Keratinocyte (primary cell): ENCODE measurements around the gene MEG3. TPM values are rescaled to one million over a fixed set of nuclear protein-coding genes. Genes with fewer than 3 reads are reported as not detected.

ENCODE experiments used
- DNase-seq: peaks from one replicate; pipeline ENCODE4 v3.0.0-alpha.2; 2011; ENCODE audit warnings: low read depth, missing footprints, low spot score
- FAIRE-seq: peaks from 2 replicates; lab custom pipeline; 2011; peaks lifted over from hg19 to GRCh38; lab: Jason Lieb, UNC
- H2AFZ ChIP-seq: 2 replicates; pipeline ENCODE4 v1.6.0; 2012; ENCODE audit warnings: low read length, control low read depth, inconsistent platforms; ENCODE audit not compliant: control insufficient read depth
- H3K27ac ChIP-seq: 2 replicates; pipeline ENCODE4 v1.5.1; 2011; ENCODE audit warnings: low read length; ENCODE audit not compliant: control insufficient read depth, insufficient read depth
- H3K27me3 ChIP-seq: 3 replicates; pipeline ENCODE4 v1.6.0; 2011; ENCODE audit warnings: low read length; ENCODE audit not compliant: control insufficient read depth, insufficient read depth; ENCODE audit errors: extremely low read depth
- H3K36me3 ChIP-seq, 2 experiments: 2 replicates in 1 of 2; 3 replicates in 1 of 2; pipeline ENCODE4 v1.5.1; 2011; ENCODE audit warnings: low read length in 2 of 2, mild to moderate bottlenecking in 1 of 2; ENCODE audit not compliant: control insufficient read depth in 2 of 2, insufficient read depth in 2 of 2; ENCODE audit errors: extremely low read depth in 1 of 2
- H3K4me1 ChIP-seq: 3 replicates; pipeline ENCODE4 v1.5.1; 2011; ENCODE audit warnings: low read length; ENCODE audit not compliant: control insufficient read depth, insufficient read depth; ENCODE audit errors: extremely low read depth
- H3K4me2 ChIP-seq: 3 replicates; pipeline ENCODE4 v1.6.0; 2011; ENCODE audit warnings: low read depth, low read length; ENCODE audit not compliant: control insufficient read depth, insufficient read depth; ENCODE audit errors: extremely low read depth
- H3K4me3 ChIP-seq, 3 experiments: fragments of 200-600 bp in 1 of 3; sonication (generic) in 1 of 3; 2 replicates in 2 of 3; 3 replicates in 1 of 3; pipeline ENCODE4 v1.5.1; 2011 to 2016; ENCODE audit warnings: low read length in 3 of 3, mild to moderate bottlenecking in 3 of 3, control low read depth in 2 of 3, inconsistent platforms in 1 of 3, low read depth in 1 of 3, mixed read lengths in 1 of 3, mixed run types in 1 of 3, moderate library complexity in 1 of 3; ENCODE audit not compliant: control insufficient read depth in 2 of 3, insufficient read depth in 2 of 3; ENCODE audit errors: extremely low read depth in 1 of 3
- H3K79me2 ChIP-seq: 2 replicates; pipeline ENCODE4 v1.6.0; 2012; ENCODE audit warnings: low read length; ENCODE audit not compliant: control insufficient read depth, insufficient read depth
- H3K9ac ChIP-seq: 3 replicates; pipeline ENCODE4 v1.6.0; 2011; ENCODE audit warnings: low read length; ENCODE audit not compliant: control insufficient read depth, insufficient read depth; ENCODE audit errors: extremely low read depth
- H3K9me1 ChIP-seq: 3 replicates; pipeline ENCODE4 v1.6.0; 2011; ENCODE audit warnings: low read length; ENCODE audit not compliant: control insufficient read depth, insufficient read depth; ENCODE audit errors: extremely low read depth
- H3K9me3 ChIP-seq: 2 replicates; pipeline ENCODE4 v1.5.1; 2012; ENCODE audit warnings: low read depth, low read length; ENCODE audit not compliant: control insufficient read depth
- H4K20me1 ChIP-seq: 3 replicates; pipeline ENCODE4 v1.6.0; 2011; ENCODE audit warnings: low read length; ENCODE audit not compliant: control insufficient read depth, insufficient read depth; ENCODE audit errors: extremely low read depth
- EZH2 ChIP-seq: IDR thresholded peaks from one replicate; pipeline ENCODE4 v1.6.1; 2012; ENCODE audit warnings: inconsistent platforms, mild to moderate bottlenecking, low read length, moderate library complexity
- dilution Hi-C: fragments of 300-500 bp; cut with MboI; formaldehyde crosslinking; loops from one replicate; pipeline ENCODE4 v1.7.0; 2020; ENCODE audit warnings: low sequenced_read_pairs; ENCODE audit not compliant: extremely low pct_ligation_motif_present
- polyA plus RNA-seq, 5 experiments: library from polyadenylated mRNA; depleted of rRNA in 3 of 5; stranded (reverse) in 3 of 5; stranded (forward) in 1 of 5; unstranded in 1 of 5; fragments of >200 nt; gene quantifications; 1 replicate in 1 of 5; 2 replicates in 3 of 5; 3 replicates in 1 of 5; pipeline versions ENCODE4 v1.2.1 to v1.2.3, GENCODE V29; 2011 to 2012; ENCODE audit warnings: missing spikeins in 2 of 5, low read depth in 1 of 5, low replicate concordance in 1 of 5
- TF ChIP-seq, protein P1 (sequence below), 3 experiments: IDR thresholded peaks in 1 of 3; conservative IDR thresholded peaks in 1 of 3; optimal IDR thresholded peaks in 1 of 3; 2 replicates in 2 of 3; 3 replicates in 1 of 3; pipeline versions ENCODE3 to v1.5.1; 2011; ENCODE audit warnings: low read length in 3 of 3, mild to moderate bottlenecking in 3 of 3, moderate library complexity in 2 of 3, control low read depth in 1 of 3, inconsistent platforms in 1 of 3; ENCODE audit not compliant: insufficient read depth in 2 of 3; ENCODE audit errors: extremely low read depth in 1 of 3

The MEG3 gene
- polyA plus RNA-seq, 1 donor (not counting 4 experiments of a cell fraction or from before 2014, with no cell fraction given): 5.6 TPM

DNA sequence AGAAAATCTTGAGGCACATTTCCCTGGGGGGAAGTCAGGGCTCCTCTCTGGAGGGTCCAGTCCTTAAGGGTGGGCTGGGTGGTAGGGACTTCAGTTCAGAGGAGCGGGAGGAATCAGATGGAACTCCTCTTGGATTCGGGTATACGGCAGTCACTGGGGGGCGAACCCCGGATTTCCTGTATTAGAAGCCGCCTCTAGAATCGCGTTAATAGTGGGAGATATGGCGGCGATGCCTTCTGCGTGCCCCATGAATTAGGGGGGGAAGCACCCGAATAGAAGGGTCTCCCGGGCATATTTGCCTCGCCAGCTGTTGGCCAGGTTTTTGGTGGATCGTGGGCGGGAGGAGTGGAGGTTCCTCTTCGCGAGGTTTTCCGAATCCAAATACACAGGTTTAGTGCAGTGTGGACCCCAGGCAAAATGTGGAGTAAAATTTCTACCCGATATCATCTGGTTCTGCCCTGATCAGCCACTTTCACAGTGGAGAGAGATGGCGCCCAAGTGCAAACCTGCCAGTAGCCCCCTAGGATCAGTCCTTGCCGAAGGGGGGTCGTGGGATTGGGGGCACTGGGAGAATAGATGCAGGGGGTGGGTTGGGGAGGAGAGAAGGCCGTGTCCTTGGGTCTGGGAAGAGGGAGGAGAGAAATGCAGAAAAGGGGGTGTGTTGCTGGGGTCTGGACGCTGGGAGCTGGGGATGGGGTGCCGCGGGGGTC lies 628 bp downstream of the MEG3 start:
- peaks cover 41% of the 10 kb centered on the region for H3K27me3 ChIP-seq
- no peak overlapping the region for H3K27ac ChIP-seq
- H3K79me2 ChIP-seq: no peaks in the 10 kb centered on the region
- dilution Hi-C loops: no loop called here
- H4K20me1 ChIP-seq: no peaks in the 10 kb centered on the region
- FAIRE-seq (no peak), DNase-seq (no peak)
- no peaks in the 10 kb centered on the region for H3K4me1 ChIP-seq
- H3K9ac ChIP-seq: no peak overlapping the region
- no peaks in the 10 kb centered on the region for H3K9me3 ChIP-seq
- TF ChIP-seq, protein P1, sequence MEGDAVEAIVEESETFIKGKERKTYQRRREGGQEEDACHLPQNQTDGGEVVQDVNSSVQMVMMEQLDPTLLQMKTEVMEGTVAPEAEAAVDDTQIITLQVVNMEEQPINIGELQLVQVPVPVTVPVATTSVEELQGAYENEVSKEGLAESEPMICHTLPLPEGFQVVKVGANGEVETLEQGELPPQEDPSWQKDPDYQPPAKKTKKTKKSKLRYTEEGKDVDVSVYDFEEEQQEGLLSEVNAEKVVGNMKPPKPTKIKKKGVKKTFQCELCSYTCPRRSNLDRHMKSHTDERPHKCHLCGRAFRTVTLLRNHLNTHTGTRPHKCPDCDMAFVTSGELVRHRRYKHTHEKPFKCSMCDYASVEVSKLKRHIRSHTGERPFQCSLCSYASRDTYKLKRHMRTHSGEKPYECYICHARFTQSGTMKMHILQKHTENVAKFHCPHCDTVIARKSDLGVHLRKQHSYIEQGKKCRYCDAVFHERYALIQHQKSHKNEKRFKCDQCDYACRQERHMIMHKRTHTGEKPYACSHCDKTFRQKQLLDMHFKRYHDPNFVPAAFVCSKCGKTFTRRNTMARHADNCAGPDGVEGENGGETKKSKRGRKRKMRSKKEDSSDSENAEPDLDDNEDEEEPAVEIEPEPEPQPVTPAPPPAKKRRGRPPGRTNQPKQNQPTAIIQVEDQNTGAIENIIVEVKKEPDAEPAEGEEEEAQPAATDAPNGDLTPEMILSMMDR (optimal IDR thresholded peaks at IDR 0.05 in 1 of 3, IDR thresholded peaks at IDR 0.05 in 1 of 3, conservative IDR thresholded peaks at IDR 0.05 in 1 of 3; ENCODE audit: extremely low read depth in 1 of 3, insufficient read depth in 2 of 3, low read length in 3 of 3): no peak
- peak; percentile 48 for TF ChIP-seq EZH2
- no peaks in the 10 kb centered on the region for H3K36me3 ChIP-seq
- H3K4me3 ChIP-seq: peak overlapping the region in 2 of 3 experiments; percentile 2 to 38
- H3K9me1 ChIP-seq: no peaks in the 10 kb centered on the region
- no peak overlapping the region for H2AFZ ChIP-seq
- H3K4me2 ChIP-seq: peak overlapping the region; percentile 16

DNA sequence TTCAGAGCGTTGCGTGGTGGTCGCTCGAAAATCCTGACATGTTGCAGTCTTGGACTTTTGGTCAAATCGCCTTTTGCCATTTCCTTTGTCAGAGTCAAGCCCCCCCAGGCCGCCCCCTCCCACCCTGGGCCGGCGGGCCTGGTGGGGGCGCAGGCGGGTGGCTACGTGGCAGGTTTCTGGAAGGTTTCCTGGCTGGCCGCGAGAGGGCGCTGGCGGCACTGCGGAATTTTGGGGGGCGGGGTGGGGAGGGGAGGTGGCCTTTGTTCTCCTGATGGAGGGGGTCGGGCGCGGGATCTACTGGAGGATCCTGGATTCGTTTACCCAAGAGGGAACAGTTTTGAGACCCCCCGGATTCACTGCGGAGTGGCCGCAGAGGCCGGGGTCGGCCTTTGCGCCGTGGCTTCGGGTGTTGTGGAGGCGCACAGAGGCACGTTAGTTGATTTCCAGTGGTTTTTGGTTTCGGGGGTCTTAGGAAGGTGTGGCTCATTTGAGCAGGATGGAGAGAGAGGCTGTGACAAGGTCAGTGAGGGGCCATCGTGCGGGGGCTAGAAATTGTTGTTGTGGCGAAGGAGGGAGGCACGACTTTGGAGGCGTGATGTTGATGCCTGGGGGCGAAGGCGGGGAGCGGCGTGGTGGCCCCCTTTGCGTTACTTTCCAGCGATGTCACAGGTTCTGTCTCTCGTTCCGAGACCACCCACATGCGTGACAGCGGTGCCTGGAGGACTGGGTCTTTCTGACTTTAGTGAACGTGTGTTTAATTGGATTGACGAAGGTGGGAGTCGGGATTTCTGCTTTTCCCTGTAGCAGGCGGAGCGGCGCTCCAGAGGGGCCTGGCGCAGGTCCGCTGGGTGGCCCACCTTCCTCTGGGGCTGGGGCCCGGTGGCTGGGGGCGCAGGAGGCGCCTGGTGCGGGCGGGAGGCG lies 1.4 kb downstream of the MEG3 start:
- H3K36me3 ChIP-seq: no peaks in the 10 kb centered on the region
- DNase-seq: no peak
- FAIRE-seq: no peak
- H3K27me3 ChIP-seq: peaks cover 34% of the 10 kb centered on the region
- no peaks in the 10 kb centered on the region for H3K79me2 ChIP-seq
- H3K27ac ChIP-seq: no peak overlapping the region
- no peak overlapping the region for H3K4me2 ChIP-seq
- H2AFZ ChIP-seq: no peak overlapping the region
- dilution Hi-C loops: no loop called here
- no peaks in the 10 kb centered on the region for H3K9me3 ChIP-seq
- no peaks in the 10 kb centered on the region for H3K9me1 ChIP-seq
- H4K20me1 ChIP-seq: no peaks in the 10 kb centered on the region
- H3K4me3 ChIP-seq: peak overlapping the region in 1 of 3 experiments; percentile 2
- no peaks in the 10 kb centered on the region for H3K4me1 ChIP-seq
- TF ChIP-seq, protein P1 (optimal IDR thresholded peaks at IDR 0.05 in 1 of 3, IDR thresholded peaks at IDR 0.05 in 1 of 3, conservative IDR thresholded peaks at IDR 0.05 in 1 of 3; ENCODE audit: extremely low read depth in 1 of 3, insufficient read depth in 2 of 3, low read length in 3 of 3): peak in 2 of 3 experiments; percentile 36 to 49
- TF ChIP-seq EZH2: peak; percentile 49
- no peak overlapping the region for H3K9ac ChIP-seq
